ENCODE data around the gene CDA. TPM values are rescaled to one million over a fixed set of nuclear protein-coding genes. Genes with fewer than 3 reads are reported as not detected.
A peak's percentile ranks its signal among the peaks of the same experiment; 100 is the strongest.

Gene CDA
- total RNA-seq, 1 donor, result 0.27 TPM

DNA sequence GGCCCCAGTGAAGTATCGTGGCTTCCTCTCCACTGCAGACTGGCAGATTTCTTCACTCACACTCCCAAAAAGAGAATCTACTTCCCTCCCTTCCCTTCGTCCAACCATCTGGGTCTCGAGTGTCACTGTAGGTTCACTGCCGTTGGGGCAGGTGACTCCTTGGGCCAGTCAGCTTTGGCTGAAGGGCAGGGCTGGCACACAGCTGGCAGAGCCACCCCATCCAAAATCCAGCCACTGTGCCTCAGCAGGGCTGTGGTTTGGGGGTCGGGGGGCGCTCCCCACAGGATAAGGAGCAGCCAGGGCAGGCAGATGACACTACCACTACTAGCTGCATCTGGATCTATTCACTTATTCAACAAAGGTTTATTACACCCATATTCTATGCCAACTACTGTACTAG lies 54.2 kb downstream of the CDA start:
- H3K4me3 ChIP-seq (ENCODE audit: low read depth, low read length), result no peak overlapping the region
- TF ChIP-seq, protein P1, sequence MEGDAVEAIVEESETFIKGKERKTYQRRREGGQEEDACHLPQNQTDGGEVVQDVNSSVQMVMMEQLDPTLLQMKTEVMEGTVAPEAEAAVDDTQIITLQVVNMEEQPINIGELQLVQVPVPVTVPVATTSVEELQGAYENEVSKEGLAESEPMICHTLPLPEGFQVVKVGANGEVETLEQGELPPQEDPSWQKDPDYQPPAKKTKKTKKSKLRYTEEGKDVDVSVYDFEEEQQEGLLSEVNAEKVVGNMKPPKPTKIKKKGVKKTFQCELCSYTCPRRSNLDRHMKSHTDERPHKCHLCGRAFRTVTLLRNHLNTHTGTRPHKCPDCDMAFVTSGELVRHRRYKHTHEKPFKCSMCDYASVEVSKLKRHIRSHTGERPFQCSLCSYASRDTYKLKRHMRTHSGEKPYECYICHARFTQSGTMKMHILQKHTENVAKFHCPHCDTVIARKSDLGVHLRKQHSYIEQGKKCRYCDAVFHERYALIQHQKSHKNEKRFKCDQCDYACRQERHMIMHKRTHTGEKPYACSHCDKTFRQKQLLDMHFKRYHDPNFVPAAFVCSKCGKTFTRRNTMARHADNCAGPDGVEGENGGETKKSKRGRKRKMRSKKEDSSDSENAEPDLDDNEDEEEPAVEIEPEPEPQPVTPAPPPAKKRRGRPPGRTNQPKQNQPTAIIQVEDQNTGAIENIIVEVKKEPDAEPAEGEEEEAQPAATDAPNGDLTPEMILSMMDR (IDR thresholded peaks at IDR 0.05; ENCODE audit: insufficient read depth, low read length), result no peak
- DNase-seq (ENCODE audit: low read depth), result no peak

DNA sequence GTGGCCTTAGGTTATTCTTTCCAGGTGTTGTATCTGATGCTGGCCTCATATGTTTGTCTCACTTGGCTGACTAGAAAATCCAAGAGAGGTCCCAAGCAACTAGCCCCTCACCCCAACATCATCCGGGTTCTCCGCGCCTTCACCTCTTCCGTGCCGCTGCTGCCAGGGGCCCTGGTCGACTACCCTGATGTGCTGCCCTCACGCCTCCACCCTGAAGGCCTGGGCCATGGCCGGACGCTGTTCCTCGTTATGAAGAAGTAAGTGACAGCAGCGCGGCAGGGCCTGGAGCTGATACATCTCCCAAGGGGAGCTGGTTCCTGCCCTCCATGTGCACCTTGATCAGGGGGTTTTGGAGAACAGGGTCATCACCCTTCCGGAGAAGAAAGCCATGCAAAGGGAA lies 55.5 kb downstream of the CDA start:
- TF ChIP-seq, protein P1 (IDR thresholded peaks at IDR 0.05; ENCODE audit: insufficient read depth, low read length), result no peak
- DNase-seq (ENCODE audit: low read depth), result no peak
- H3K4me3 ChIP-seq (ENCODE audit: low read depth, low read length), result no peak overlapping the region

DNA sequence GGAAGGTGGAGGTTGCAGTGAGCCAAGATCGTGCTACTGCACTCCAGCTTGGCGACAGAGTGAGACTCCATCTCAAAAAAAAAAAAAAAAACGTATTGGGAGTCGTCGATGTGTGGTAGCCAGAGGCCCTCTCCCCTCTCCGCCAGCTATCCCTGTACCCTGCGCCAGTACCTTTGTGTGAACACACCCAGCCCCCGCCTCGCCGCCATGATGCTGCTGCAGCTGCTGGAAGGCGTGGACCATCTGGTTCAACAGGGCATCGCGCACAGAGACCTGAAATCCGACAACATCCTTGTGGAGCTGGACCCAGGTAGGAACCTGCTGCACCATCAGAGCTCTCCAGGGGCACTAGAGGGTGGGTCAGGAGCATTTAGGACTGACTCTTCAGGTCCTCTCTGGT lies 56.5 kb downstream of the CDA start:
- DNase-seq (ENCODE audit: low read depth), result no peak
- TF ChIP-seq, protein P1 (IDR thresholded peaks at IDR 0.05; ENCODE audit: insufficient read depth, low read length), result no peak
- H3K4me3 ChIP-seq (ENCODE audit: low read depth, low read length), result no peak overlapping the region

DNA sequence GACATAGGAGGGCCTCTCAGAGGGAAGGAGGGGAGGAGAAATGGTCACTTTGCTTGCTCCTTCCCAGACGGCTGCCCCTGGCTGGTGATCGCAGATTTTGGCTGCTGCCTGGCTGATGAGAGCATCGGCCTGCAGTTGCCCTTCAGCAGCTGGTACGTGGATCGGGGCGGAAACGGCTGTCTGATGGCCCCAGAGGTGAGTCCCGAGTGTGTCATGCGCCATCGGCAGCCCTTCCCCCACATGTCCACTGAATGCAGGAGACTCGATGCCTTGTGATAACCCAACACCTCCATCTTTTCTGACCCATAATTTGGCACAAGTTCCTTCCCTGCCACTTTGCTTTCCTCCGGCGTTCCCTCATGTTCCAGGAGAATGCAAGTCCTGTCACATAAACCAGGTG lies 59.5 kb downstream of the CDA start:
- DNase-seq (ENCODE audit: low read depth), result no peak
- TF ChIP-seq, protein P1 (IDR thresholded peaks at IDR 0.05; ENCODE audit: insufficient read depth, low read length), result no peak
- no peak overlapping the region for H3K4me3 ChIP-seq (ENCODE audit: low read depth, low read length)

DNA sequence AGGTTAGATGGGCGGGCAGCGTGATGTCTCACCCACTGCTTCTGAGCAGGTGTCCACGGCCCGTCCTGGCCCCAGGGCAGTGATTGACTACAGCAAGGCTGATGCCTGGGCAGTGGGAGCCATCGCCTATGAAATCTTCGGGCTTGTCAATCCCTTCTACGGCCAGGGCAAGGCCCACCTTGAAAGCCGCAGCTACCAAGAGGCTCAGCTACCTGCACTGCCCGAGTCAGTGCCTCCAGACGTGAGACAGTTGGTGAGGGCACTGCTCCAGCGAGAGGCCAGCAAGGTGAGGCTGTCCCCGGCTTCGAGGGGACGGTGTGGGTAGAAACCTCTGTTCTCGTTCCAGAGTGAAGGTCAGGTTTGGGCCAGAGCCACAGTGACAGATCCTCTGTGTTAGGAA lies 60.0 kb downstream of the CDA start:
- DNase-seq (ENCODE audit: low read depth), result no peak
- no peak overlapping the region for H3K4me3 ChIP-seq (ENCODE audit: low read depth, low read length)
- TF ChIP-seq, protein P1 (IDR thresholded peaks at IDR 0.05; ENCODE audit: insufficient read depth, low read length), result no peak

DNA sequence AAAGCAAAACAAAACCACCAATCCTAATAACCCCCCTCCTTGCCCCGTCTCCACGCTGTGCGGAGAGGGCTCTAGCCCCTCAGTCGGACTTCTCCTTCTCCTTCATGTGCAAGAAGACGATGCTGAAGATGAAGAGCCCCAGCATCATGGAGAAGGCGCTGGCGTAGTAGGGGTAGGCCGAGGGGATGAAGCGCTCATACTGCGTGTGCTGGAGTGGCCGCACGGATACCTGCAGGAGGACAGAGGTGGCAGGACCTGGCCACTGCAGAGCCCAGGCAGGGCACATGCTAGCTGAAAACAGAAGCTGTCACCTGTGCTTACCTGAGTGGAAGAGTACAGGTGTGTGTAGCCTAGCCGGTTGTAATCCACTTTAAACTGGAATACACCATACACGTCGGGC lies 63.4 kb downstream of the CDA start:
- no peak overlapping the region for H3K4me3 ChIP-seq (ENCODE audit: low read depth, low read length)
- TF ChIP-seq, protein P1 (IDR thresholded peaks at IDR 0.05; ENCODE audit: insufficient read depth, low read length), result no peak
- DNase-seq (ENCODE audit: low read depth), result no peak

DNA sequence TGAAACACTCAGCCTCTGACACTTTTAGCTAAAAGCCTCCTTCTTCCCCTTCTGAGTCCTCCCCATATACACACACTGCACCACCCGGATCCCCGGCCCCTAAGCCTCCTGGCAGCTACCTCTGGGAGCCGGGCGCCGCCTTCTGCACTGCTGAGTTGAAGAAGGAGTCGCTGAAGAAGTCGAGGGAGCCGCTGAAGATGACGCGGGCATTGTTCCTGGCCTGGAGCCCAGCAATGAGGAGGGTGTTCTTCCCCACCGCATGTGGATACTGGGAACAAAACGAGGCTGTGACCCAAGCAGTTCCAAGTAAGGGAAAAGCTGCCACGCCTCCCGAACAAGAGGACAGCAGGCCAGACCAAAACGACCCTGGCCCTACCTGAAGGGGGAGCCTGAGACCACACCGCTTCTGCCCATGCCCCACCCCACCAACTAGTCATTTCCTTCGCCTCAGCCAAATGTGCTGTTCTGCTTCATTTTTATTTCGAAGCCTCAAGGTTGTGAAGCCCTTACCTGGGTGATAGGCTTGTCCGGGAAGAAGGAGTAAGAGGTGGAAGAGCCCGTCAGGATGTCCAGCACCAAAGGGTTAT lies 65.3 kb downstream of the CDA start:
- DNase-seq (ENCODE audit: low read depth), result peak; percentile 37
- TF ChIP-seq, protein P1 (IDR thresholded peaks at IDR 0.05; ENCODE audit: insufficient read depth, low read length), result no peak
- no peak overlapping the region for H3K4me3 ChIP-seq (ENCODE audit: low read depth, low read length)
